Activated T-helper 1 cell treated with anti-CD3 and anti-CD28 coated beads, Interleukin-12 subunit alpha, Interleukin-12 subunit beta, Interleukin-2, Interleukin-4 antibody, amounts not matched to agents 30 ng/mL and 10 ng/mL and 1 ng/mL, durations not matched to agents 14 hours and 24 hours and 36 hours (primary cell): ENCODE data around the gene HOXB4. TPM values are rescaled to one million over a fixed set of nuclear protein-coding genes. Genes with fewer than 3 reads are reported as not detected.
A peak's percentile ranks its signal among the peaks of the same experiment; 100 is the strongest.

Experiments used
- DNase-seq: peaks from one replicate; pipeline ENCODE4 v3.0.0; 2021; ENCODE audit warnings: low spot score
- H3K27ac Mint-ChIP-seq: one replicate; pipeline ENCODE4 v1.8.0; 2021; ENCODE audit warnings: mild to moderate bottlenecking, mixed read lengths
- H3K27me3 Mint-ChIP-seq: one replicate; pipeline ENCODE4 v1.8.0; 2022; ENCODE audit warnings: mild to moderate bottlenecking, moderate library complexity, mixed read lengths; ENCODE audit not compliant: insufficient read depth
- H3K36me3 Mint-ChIP-seq: one replicate; pipeline ENCODE4 v1.8.0; 2021; ENCODE audit warnings: low read depth, mixed read lengths
- H3K4me1 Mint-ChIP-seq: one replicate; pipeline ENCODE4 v1.8.0; 2021; ENCODE audit warnings: low read depth, mixed read lengths
- H3K4me3 Mint-ChIP-seq: one replicate; pipeline ENCODE4 v1.8.0; 2021; ENCODE audit warnings: mild to moderate bottlenecking, moderate library complexity, mixed read lengths
- H3K9me3 Mint-ChIP-seq: one replicate; pipeline ENCODE4 v1.8.0; 2021; ENCODE audit warnings: mixed read lengths
- intact Hi-C: fragments of 100-400 bp; cut with micrococcal nuclease; formaldehyde crosslinking; loops from one replicate; pipeline ENCODE4 v1.15.1; 2024
- total RNA-seq: library from RNA; stranded (reverse); gene quantifications from 2 replicates; pipeline ENCODE4 v1.2.3, GENCODE V29; 2022

Gene HOXB4
- total RNA-seq, 1 donor from 2014 or later = 3.8 TPM

DNA sequence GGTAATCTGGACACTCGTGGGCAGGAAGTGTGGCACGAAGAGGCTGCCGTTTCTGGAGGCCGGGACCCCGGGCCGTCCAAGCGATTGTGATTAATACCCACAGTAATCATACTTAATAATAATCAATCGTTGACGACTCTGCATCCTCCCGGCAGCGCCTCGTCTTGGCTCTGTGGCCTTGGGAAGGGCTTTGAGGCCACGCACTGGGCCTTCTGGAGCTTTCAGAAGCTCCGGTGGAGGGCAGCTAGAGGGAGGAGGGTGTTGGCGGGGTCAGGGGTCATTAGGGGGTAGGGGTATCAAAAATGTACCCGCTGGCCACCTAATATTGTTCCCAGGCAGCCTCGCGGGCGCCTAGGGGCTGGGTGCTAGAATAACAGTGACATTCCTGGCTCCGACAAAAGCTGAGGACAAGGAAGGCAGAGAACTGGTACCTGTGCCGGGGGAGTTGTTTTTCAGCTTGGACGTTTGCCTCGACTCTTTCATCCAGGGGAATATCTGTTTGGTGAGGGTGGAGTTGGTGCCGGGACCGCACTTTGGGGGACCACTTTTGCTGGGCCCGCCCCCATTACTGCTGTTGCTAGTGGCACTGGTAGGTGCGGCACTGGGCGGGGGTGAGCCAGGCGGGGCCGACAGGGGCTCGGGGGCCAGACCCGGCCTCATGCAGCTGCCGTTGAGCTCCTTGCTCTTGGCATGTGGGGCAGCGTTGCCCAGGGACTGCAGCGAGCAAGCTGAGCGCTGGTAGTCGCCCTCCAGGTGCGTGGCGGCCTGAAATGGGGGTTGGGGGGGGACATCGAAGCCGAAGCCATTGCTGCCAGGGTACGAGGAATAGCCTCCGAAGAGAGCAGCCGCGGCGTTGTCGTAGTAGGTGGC is 26.3 kb downstream of the HOXB4 start:
- Mint-ChIP-seq H3K27me3 (peaks cover 16% of the 10 kb centered on the region), H3K4me3 (no peak overlapping the region), H3K9me3 (no peaks in the 10 kb centered on the region), H3K36me3 (peaks cover 13% of the 10 kb centered on the region), H3K4me1 (peaks cover 43% of the 10 kb centered on the region), H3K27ac (no peak overlapping the region)
- intact Hi-C loops = no loop called here
- no peak for DNase-seq

DNA sequence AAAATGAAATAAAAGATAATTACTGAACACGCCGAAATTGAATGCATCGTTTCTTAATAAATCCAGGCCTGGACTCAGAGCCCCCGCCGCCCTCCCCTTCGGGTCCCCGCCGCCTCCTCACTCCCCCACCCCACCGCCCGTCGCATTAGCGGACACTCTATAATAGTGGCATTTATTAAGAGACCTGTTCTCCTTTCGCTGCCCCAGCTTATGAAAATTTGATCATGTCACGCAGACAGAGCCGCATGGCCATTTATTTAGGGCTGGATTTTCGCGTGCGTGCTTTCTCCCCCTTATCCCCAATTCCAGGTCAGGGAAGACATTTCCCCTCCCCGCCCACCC is 27.0 kb downstream of the HOXB4 start:
- Mint-ChIP-seq H3K27ac (no peak overlapping the region), H3K36me3 (peaks cover 8% of the 10 kb centered on the region), H3K4me3 (no peak overlapping the region), H3K4me1 (peaks cover 50% of the 10 kb centered on the region), H3K27me3 (peaks cover 11% of the 10 kb centered on the region), H3K9me3 (no peaks in the 10 kb centered on the region)
- intact Hi-C loops = no loop called here
- no peak for DNase-seq

- Mint-ChIP-seq H3K36me3 (peaks cover 8% of the 10 kb centered on the region), H3K4me3 (no peak overlapping the region), H3K9me3 (no peaks in the 10 kb centered on the region), H3K27me3 (peaks cover 6% of the 10 kb centered on the region), H3K27ac (no peak overlapping the region), H3K4me1 (peaks cover 51% of the 10 kb centered on the region)
- intact Hi-C loops = no loop called here
- DNase-seq = no peak
Measured at GRCh38 chr17:48550502-48551213, 27.5 kb downstream of the HOXB4 start.

DNA sequence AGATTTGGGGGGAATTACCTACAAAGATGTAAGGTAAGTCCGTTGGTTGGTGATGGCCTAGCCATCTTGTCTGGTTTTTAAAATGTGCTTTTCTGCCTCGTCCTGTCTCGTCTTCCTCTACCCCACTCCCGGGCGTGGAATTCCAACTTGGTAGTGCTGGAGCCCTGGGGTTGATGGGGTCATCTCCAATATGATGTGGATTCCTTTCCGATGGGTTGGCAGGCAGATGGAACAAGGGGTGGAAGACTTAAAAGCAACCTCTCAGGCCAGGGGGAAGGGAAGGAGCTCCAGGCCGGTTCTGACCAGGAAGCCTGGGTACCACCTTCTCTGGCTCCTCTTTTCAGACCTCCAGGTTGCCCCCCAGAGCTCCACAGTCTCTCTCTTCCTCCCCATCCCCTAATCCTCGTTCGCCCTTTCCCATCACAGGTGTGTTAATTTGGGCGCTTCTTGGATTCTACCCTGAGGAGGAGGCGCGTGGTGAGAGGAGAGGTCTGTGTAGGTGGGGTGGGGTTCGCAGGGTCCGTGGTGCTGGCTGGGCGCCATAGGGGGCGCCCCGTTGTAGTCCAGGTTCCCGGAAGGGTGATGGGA is 28.1 kb downstream of the HOXB4 start:
- peaks cover 3% of the 10 kb centered on the region for H3K27me3 Mint-ChIP-seq
- H3K4me3 Mint-ChIP-seq = no peak overlapping the region
- no peaks in the 10 kb centered on the region for H3K9me3 Mint-ChIP-seq
- intact Hi-C loops = no loop called here
- H3K4me1 Mint-ChIP-seq = peaks cover 50% of the 10 kb centered on the region
- no peak overlapping the region for H3K27ac Mint-ChIP-seq
- H3K36me3 Mint-ChIP-seq = peaks cover 7% of the 10 kb centered on the region
- DNase-seq = no peak

- Mint-ChIP-seq H3K27me3 (peaks cover 3% of the 10 kb centered on the region), H3K36me3 (peaks cover 7% of the 10 kb centered on the region), H3K9me3 (no peaks in the 10 kb centered on the region), H3K27ac (no peak overlapping the region), H3K4me1 (peaks cover 53% of the 10 kb centered on the region), H3K4me3 (no peak overlapping the region)
- intact Hi-C loops = no loop called here
- no peak for DNase-seq
Measured at GRCh38 chr17:48549281-48549630, 28.9 kb downstream of the HOXB4 start.

GRCh38 chr17:48548523-48549280 is 29.4 kb downstream of the HOXB4 start:
- intact Hi-C loops = no loop called here
- Mint-ChIP-seq H3K27ac (peak overlapping the region; percentile 80), H3K27me3 (peaks cover 3% of the 10 kb centered on the region), H3K4me1 (peaks cover 58% of the 10 kb centered on the region), H3K9me3 (no peaks in the 10 kb centered on the region), H3K4me3 (peak overlapping the region; percentile 75), H3K36me3 (peaks cover 9% of the 10 kb centered on the region)
- no peak for DNase-seq

DNA sequence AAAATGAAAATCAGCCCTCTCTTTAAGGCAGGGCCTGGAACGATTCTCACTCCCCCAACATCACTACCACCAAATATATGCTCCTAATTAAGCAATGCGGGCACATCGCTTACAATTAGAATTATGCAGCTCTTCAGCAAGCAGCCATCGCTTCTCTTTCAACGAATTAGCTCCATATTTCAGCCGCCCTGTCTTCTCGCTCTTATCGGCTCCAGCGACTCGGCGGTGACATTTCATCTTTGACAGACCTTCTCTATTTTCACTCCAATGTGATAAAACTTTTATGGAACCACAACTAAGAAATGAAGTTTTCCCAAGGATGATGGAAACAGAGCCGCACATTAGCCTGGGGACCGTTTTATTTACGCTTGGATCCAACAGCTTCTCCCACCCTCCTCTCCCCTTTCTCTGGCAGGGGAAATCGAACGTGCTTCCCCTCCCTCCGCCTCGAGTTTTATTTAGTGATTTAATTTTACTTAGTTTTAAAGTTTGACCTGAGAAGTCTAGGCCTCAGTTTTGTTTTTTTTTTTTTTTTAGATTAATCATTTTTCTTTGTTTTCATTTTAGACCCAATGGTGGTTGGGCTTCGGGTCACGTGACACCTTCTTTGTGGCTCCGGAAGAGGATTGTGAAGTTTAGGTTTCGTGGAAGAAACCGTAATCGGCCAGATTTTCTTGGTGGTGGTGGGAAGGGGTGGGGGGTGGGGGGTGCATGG is 30.2 kb downstream of the HOXB4 start:
- peak; percentile 43 for DNase-seq

GRCh38 chr17:48546924-48547807 is 31.0 kb downstream of the HOXB4 start:
- DNase-seq = no peak
- no peaks in the 10 kb centered on the region for H3K9me3 Mint-ChIP-seq
- H3K4me3 Mint-ChIP-seq = peak overlapping the region; percentile 75
- H3K27ac Mint-ChIP-seq = peak overlapping the region; percentile 80
- peaks cover 1% of the 10 kb centered on the region for H3K27me3 Mint-ChIP-seq
- peaks cover 14% of the 10 kb centered on the region for H3K36me3 Mint-ChIP-seq
- intact Hi-C loops = loop anchor here (2.0 kb wide), 1 partner anchor 32 kb away; the partner anchor contains the start of gene HOXB4
- peaks cover 54% of the 10 kb centered on the region for H3K4me1 Mint-ChIP-seq

More for the DNA sequence above, 30.2 kb downstream of the HOXB4 start:
- Mint-ChIP-seq H3K4me1 (peaks cover 57% of the 10 kb centered on the region), H3K27ac (peak overlapping the region; percentile 80), H3K27me3 (peaks cover 3% of the 10 kb centered on the region), H3K36me3 (peaks cover 9% of the 10 kb centered on the region), H3K9me3 (no peaks in the 10 kb centered on the region), H3K4me3 (peak overlapping the region; percentile 75)
- intact Hi-C loops = loop anchor here (2.0 kb wide), 1 partner anchor 31 kb away; the partner anchor contains the start of gene HOXB4

DNA sequence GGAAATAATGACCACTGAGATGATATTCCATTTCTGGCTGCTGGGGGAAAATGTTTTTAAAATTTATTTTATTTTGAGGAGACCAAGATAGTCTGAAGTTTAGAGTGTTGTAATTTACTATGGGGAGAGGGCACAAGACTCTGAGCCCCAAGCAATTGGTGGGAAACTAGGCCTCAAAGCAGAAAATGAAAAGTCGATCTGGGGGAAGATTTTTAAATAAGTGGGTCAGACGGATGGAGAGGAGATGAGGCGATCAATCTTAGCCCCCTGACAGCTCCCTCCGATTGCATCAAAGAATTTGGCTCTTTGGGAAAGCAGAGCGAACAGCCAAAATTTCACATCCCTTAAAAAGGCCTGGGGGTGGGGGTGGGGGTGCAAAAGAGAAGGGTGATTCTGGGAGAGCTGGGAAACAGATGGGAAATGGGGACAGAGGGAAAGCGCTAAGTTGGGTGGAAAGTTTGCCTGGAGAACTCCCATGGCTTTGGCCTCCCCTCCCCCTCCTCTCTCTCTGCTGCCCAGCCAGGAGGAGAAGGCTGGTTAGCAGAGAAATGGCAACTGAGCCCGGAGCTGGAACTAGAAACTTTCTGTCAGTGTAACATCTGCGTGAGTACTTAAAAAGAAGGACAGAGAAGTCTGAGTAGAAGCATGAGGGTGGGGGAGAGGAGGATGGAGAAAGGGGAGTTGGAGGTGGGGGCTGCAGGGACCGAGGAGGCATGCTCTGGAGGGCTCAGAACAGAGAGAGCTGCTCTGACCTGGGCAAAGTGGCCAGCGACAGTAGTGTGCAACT is 31.8 kb downstream of the HOXB4 start:
- peaks cover 16% of the 10 kb centered on the region for H3K36me3 Mint-ChIP-seq
- peak overlapping the region; percentile 80 for H3K27ac Mint-ChIP-seq
- intact Hi-C loops = loop anchor here (2.0 kb wide), 1 partner anchor 32 kb away; the partner anchor contains the start of gene HOXB4
- DNase-seq = no peak
- H3K4me3 Mint-ChIP-seq = peak overlapping the region; percentile 75
- H3K9me3 Mint-ChIP-seq = no peaks in the 10 kb centered on the region
- peaks cover 5% of the 10 kb centered on the region for H3K27me3 Mint-ChIP-seq
- peaks cover 54% of the 10 kb centered on the region for H3K4me1 Mint-ChIP-seq

- Mint-ChIP-seq H3K36me3 (peaks cover 19% of the 10 kb centered on the region), H3K9me3 (no peaks in the 10 kb centered on the region), H3K27me3 (peaks cover 8% of the 10 kb centered on the region), H3K4me1 (peaks cover 60% of the 10 kb centered on the region), H3K4me3 (peak overlapping the region; percentile 95), H3K27ac (peak overlapping the region; percentile 80)
- DNase-seq = no peak
- intact Hi-C loops = loop anchor here (2.0 kb wide), 1 partner anchor 63 kb away; no protein-coding TSS in a partner anchor
Measured at GRCh38 chr17:48545539-48545938, 32.6 kb downstream of the HOXB4 start.

GRCh38 chr17:48545022-48545375 is 33.2 kb downstream of the HOXB4 start, which contains the start of gene HOXB2:
HOXB2 (minus strand) TSS chr17:48545109; CDS start chr17:48544911, 198 bp downstream.
- no peaks in the 10 kb centered on the region for H3K9me3 Mint-ChIP-seq
- intact Hi-C loops = loop anchor here (2.0 kb wide), 1 partner anchor 62 kb away; no protein-coding TSS in a partner anchor
- peaks cover 17% of the 10 kb centered on the region for H3K36me3 Mint-ChIP-seq
- peak within 1 kb of the TSS; percentile 95 for H3K4me3 Mint-ChIP-seq
- peak within 1 kb of the TSS; percentile 96 for H3K27ac Mint-ChIP-seq
- peaks cover 63% of the 10 kb centered on the region for H3K4me1 Mint-ChIP-seq
- no peak for DNase-seq
- peaks cover 8% of the 10 kb centered on the region for H3K27me3 Mint-ChIP-seq
